ENCODE results near the gene MOSPD3. TPM values are rescaled to one million over a fixed set of nuclear protein-coding genes. Genes with fewer than 3 reads are reported as not detected.

MOSPD3 gene
- total RNA-seq, 3 donors from 2014 or later = 8.8 to 12.6 (median 11.8) TPM

GRCh38 chr7:100586266-100587025 is 25.9 kb upstream of the MOSPD3 start, which contains the start of gene FBXO24:
FBXO24 (plus strand) TSS chr7:100586328; CDS start chr7:100586626, 298 bp downstream.
- peak within 1 kb of the TSS; percentile 91 to 97 (median 95) for H3K4me3 ChIP-seq
- H3K9me3 ChIP-seq = no peaks in the 10 kb centered on the region
- peaks cover 5 to 23% of the 10 kb centered on the region in 2 donors for H3K4me1 ChIP-seq
- H3K27me3 ChIP-seq = no peaks in the 10 kb centered on the region
- TF ChIP-seq POLR2AphosphoS5 (IDR thresholded peaks at IDR 0.05) (peak in 1 of 3 donors; percentile 21), POLR2A (IDR thresholded peaks at IDR 0.05) (no peak)
- H3K27ac ChIP-seq = peak within 1 kb of the TSS; percentile 98 to 99
- intact Hi-C loops (cut with DNase I; ENCODE audit: low total_unique reads) = no loop called here
- H3K36me3 ChIP-seq = peaks cover under 1% of the 10 kb centered on the region
- peak; percentile 100 for DNase-seq (ENCODE audit: low spot score in 2 of 2)

- Histone ChIP-seq H3K4me1 (peaks cover 5 to 14% of the 10 kb centered on the region in 2 donors), H3K36me3 (no peaks in the 10 kb centered on the region), H3K27ac (no peak overlapping the region), H3K27me3 (no peaks in the 10 kb centered on the region), H3K9me3 (no peaks in the 10 kb centered on the region), H3K4me3 (no peak overlapping the region)
- intact Hi-C loops (cut with DNase I; ENCODE audit: low total_unique reads) = no loop called here
- DNase-seq (ENCODE audit: low spot score in 2 of 2) = no peak
- TF ChIP-seq POLR2A (IDR thresholded peaks at IDR 0.05) (no peak), CTCF (IDR thresholded peaks at IDR 0.05) (peak in 1 of 3 donors; percentile 22)
Observed at GRCh38 chr7:100588438-100588837, 23.9 kb upstream of the MOSPD3 start.

GRCh38 chr7:100589341-100589947 is 22.9 kb upstream of the MOSPD3 start:
- intact Hi-C loops (cut with DNase I; ENCODE audit: low total_unique reads) = no loop called here
- TF ChIP-seq POLR2AphosphoS5 (IDR thresholded peaks at IDR 0.05) = no peak
- TF ChIP-seq POLR2A (IDR thresholded peaks at IDR 0.05) = no peak
- no peak for TF ChIP-seq CTCF (IDR thresholded peaks at IDR 0.05)
- Histone ChIP-seq H3K4me3 (peak overlapping the region in 2 of 3 donors; percentile 24 to 46), H3K9me3 (no peaks in the 10 kb centered on the region), H3K4me1 (peaks cover 0 to 9% of the 10 kb centered on the region in 2 donors), H3K27me3 (no peaks in the 10 kb centered on the region), H3K36me3 (no peaks in the 10 kb centered on the region), H3K27ac (peak overlapping the region in 1 of 2 donors; percentile 76)
- DNase-seq (ENCODE audit: low spot score in 2 of 2) = no peak

- intact Hi-C loops (cut with DNase I; ENCODE audit: low total_unique reads) = no loop called here
- no peak for DNase-seq (ENCODE audit: low spot score in 2 of 2)
Observed at GRCh38 chr7:100590077-100590737, 22.1 kb upstream of the MOSPD3 start.

More at GRCh38 chr7:100590077-100590737, 22.1 kb upstream of the MOSPD3 start:
- Histone ChIP-seq H3K4me3 (peak overlapping the region in 2 of 3 donors; percentile 24 to 46), H3K4me1 (peaks cover 0 to 1% of the 10 kb centered on the region in 2 donors), H3K27me3 (no peaks in the 10 kb centered on the region), H3K27ac (peak overlapping the region in 1 of 2 donors; percentile 76), H3K36me3 (no peaks in the 10 kb centered on the region), H3K9me3 (no peaks in the 10 kb centered on the region)
- TF ChIP-seq CTCF (IDR thresholded peaks at IDR 0.05) = no peak
- no peak for TF ChIP-seq POLR2AphosphoS5 (IDR thresholded peaks at IDR 0.05)
- TF ChIP-seq POLR2A (IDR thresholded peaks at IDR 0.05) = no peak
